Stimulated activated CD4-positive, alpha-beta T cell treated with anti-CD3 and anti-CD28 coated beads, Interleukin-2, amount 100 ng/mL, for 4 hours (primary cell): ENCODE measurements around the gene ADARB1.

ENCODE experiments used
- DNase-seq: peaks from one replicate; pipeline ENCODE4 v3.0.0-alpha.2; 2020; ENCODE audit warnings: low read depth

Gene ADARB1

GRCh38 chr21:45252448-45252925, 178.1 kb downstream of the ADARB1 start:
- no peak for DNase-seq

- DNase-seq, result no peak
Observed at GRCh38 chr21:45253180-45253579, 178.8 kb downstream of the ADARB1 start.

- DNase-seq, result no peak
Observed at GRCh38 chr21:45253633-45254459, 179.5 kb downstream of the ADARB1 start.

- DNase-seq, result no peak
Observed at GRCh38 chr21:45254460-45254930, 180.1 kb downstream of the ADARB1 start.

GRCh38 chr21:45255381-45256020, 181.1 kb downstream of the ADARB1 start:
- DNase-seq, result no peak

- no peak for DNase-seq
Observed at GRCh38 chr21:45256021-45256911, 181.9 kb downstream of the ADARB1 start.

- DNase-seq, result no peak
Observed at GRCh38 chr21:45256912-45257672, 182.7 kb downstream of the ADARB1 start.

- no peak for DNase-seq
Observed at GRCh38 chr21:45257673-45258341, 183.4 kb downstream of the ADARB1 start.

- no peak for DNase-seq
Observed at GRCh38 chr21:45258466-45258865, 184.1 kb downstream of the ADARB1 start.

- DNase-seq, result no peak
Observed at GRCh38 chr21:45259206-45259840, 184.9 kb downstream of the ADARB1 start.

- no peak for DNase-seq
Observed at GRCh38 chr21:45260191-45260825, 185.9 kb downstream of the ADARB1 start.

GRCh38 chr21:45261093-45261492, 186.7 kb downstream of the ADARB1 start:
- no peak for DNase-seq

- no peak for DNase-seq
Observed at GRCh38 chr21:45262041-45262581, 187.7 kb downstream of the ADARB1 start.

GRCh38 chr21:45262616-45263015, 188.2 kb downstream of the ADARB1 start:
- no peak for DNase-seq

- no peak for DNase-seq
Observed at GRCh38 chr21:45263534-45263933, 189.2 kb downstream of the ADARB1 start.

GRCh38 chr21:45264146-45264911, 189.9 kb downstream of the ADARB1 start:
- no peak for DNase-seq

GRCh38 chr21:45264912-45265515, 190.6 kb downstream of the ADARB1 start:
- DNase-seq, result no peak
